ENCODE measurements around the gene ADARB2.

Gene ADARB2

DNA sequence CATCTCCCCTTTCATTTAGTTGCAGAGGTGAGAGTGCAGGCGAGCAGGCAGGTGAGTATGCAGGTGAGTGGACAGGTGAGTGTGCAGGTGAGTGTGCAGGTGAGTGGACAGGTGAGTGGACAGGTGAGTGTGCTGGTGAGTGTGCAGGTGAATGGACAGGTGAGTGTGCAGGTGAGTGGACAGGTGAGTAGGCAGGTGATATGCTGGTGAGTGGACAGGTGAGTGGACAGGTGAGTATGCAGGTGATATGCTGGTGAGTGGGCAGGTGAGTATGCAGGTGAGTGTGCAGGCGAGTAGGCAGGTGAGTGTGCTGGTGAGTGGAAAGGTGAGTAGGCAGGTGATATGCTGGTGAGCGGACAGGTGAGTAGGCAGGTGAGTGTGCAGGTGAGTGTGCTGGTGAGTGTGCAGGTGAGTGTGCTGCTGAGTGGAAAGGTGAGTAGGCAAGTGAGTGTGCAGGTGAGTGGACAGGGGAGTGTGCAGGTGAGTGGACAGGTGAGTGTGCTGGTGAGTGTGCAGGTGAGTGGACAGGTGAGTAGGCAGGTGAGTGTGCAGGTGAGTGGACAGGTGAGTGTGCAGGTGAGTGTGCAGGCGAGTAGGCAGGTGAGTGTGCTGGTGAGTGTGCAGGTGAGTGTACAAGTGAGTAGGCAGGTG, 165.6 kb downstream of the ADARB2 start:
- DNase-seq (ENCODE audit: low read depth, low spot score): no peak

DNA sequence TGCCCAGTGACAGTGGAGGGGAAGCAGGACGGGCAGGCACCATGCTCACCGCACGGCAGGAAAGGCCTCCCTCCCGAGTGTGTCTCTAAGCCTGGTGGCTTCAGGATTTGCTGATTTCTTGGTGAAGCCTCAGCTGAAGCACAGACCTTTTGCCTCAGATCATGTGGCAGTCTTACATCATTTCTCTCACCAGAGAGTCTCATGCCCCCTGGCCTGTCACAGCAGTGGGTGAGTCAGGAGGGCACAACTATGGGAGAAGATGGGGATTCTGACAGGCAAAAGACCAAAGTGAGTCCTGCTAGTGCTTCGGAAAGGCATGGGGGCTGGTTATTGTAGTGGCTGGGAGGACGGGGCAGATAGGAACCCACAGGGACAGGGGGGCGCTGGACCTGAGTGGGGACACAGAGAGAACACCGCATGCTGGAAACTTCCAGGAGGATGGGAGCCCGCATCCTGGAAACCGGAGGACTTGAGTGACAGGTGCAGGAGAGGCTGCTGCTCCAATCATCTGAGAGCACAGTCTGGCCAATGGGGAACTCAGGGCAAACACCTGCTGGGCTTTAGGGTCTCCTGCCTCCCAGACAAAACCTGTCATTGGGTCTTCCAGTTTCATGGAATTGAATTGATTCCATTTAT, 166.8 kb downstream of the ADARB2 start:
- DNase-seq (ENCODE audit: low read depth, low spot score): no peak

DNA sequence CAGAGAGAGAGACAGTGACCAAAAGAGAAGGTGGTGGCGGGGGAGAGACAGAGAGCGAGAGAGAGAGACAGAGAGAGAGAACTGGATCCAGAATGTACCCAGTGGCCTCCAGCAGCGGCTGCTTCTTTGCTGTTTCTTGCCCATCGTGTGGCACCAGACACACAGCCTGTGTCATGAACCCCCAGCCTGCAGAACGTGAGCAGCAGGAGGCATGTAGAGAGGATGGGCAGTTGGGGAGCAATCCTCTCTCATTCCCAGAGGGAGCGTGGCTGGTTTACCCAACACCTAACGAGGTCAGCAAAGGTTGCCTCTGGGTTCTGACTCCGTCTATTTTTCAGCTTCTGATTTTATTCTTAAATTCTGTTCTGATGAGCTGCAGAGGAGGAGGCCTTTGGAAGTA, 168.1 kb downstream of the ADARB2 start:
- DNase-seq (ENCODE audit: low read depth, low spot score): no peak

DNA sequence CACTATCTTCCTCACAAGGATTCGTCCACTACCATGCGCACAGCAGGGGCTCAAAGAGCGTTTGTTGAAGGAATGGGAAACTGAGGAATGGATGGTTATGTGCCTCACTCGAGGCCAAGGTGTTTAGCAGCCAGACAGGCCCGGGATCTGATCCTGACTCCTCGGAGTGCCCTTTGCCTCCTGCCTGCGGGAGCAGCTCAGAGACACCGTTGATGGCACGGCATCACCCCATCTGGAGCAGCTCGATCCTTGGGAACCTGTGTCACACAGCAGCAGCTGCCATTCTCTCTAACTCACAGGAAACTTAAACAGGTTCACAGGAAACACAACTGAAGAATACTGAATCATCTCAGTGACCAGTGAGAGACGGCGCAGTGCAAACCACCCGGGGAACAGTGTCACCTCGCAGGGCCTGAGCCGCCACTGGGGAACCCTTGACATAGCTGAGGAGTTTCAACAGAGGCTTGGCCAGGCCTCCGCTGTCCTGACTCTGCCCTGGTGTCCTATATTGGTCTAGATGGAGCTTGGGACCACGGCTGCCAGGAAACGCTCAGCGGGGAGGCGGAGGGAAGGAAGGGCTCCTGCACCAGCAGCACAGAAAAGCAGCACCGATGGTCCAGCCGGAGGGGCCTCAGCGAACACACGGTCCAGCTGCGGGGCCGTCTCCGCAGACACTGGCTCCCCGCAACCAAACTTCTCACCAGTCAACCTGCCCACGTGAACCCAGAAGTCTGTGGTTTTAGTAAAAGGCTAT, 169.4 kb downstream of the ADARB2 start:
- DNase-seq (ENCODE audit: low read depth, low spot score): no peak

DNA sequence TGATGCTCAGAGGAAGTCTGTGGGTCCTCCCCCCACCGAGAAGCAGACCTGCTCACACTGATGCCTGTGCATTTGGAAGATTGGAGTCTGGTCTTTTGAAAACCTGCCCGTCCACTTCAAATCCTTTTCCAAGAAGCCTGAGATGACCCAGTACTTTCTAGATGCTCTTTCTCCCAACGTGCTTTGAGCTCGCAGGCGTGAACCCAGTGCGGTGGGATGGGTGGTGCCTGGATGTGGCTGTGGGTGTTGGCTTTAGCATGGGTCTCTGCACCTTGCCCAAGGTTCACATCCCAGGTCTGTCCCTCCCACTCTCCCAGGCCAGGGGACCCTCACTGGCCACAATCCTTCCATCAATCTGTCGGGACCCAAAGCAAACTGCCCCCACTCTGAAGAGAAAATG, 170.2 kb downstream of the ADARB2 start:
- no peak for DNase-seq (ENCODE audit: low read depth, low spot score)

DNA sequence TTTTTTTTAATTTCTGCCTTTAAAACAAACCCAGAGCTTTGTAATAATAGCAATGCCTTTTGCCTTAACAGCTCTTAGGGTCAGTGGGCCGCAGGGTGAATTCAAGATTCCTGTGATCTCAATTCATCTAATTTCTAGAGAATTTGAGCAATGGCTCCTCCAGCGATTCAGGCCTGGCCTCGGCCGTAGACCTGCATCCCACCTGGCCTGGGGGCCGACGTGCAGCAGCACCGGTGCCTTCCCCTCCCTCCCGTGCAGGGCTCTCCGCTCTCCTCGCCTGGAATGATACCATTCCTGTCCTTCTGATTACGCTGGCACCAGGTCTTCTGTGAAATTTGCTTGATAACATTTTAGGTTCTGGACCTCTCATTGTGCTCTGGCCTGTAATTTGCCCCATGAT, 172.5 kb downstream of the ADARB2 start:
- no peak for DNase-seq (ENCODE audit: low read depth, low spot score)

DNA sequence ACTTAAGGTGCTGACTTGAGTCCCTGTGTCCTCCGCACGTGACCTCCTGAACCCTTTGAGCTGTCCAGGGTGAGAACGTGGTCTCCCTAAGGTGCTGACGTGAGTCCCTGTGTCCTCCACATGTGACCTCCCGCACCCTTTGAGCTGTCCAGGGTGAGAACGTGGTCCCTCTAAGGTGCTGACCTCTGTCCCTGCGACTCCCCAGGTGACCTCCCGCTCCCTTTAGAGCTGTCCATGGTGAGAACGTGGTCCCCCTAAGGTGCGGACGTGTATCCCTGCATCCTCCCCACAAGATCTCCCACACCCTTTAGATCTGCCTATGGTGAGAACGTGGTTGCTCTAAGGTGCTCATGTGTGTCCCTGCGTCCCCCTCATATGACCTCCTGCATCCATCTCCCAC, 174.3 kb downstream of the ADARB2 start:
- no peak for DNase-seq (ENCODE audit: low read depth, low spot score)

DNA sequence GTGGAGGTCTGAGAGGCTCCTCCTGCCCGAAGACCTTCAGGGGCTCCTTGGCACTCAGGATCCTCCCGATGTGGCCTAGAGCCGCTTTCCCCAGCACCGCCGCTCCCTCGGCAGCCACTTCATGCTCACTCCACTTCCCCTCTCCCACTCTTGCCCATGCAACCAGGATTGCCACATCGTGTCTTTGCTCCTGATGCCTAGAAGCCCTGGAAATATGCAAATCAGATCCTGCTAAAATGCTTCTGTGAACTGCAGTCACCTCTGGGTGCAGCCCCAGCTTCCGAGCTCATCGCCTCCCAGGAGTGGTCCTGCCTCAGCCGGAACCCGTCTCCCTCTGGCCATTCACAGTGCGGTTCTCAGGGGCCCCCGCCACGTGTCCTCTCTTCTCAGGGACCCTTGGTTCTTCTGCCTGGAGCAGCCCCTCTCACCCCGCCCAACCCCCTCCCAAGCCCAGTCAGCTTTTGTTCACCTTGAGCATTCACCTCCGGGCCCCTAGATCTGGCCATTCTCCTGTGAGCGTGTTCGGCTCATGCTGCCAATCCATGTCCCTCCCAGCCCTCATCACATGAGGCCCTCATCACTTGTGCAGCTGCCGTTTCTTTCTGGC, 175.5 kb downstream of the ADARB2 start:
- DNase-seq (ENCODE audit: low read depth, low spot score): no peak

DNA sequence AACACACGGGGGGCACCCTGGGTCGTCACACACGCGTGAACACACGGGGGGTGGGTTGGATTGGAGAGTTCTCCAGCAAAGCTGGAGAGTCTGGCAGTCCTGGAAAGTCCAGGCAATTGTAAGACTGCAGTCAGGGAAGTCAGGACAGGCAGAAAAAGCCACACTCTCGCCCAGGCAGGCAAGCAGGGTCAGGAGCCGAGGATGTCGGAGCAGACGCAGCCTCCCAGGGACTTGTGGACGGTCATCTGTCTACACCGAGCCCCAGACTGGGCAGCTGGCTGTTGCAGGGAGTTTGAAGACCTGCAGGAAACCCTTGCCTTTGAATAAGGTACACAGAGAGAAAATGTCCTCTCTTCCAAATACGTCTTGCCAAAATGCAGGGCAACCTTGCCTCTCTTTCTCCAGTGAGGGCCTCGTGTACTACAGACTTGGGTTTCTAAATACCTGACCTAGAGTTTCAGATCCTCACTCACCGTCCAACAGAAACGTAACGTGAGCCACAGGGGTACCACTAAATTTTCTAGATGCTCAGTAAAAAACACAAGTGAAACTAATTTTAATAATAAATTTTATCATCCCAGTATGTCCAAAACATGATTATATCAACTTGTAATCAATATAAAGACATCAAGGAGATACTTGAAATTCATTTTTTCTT, 176.7 kb downstream of the ADARB2 start:
- no peak for DNase-seq (ENCODE audit: low read depth, low spot score)

DNA sequence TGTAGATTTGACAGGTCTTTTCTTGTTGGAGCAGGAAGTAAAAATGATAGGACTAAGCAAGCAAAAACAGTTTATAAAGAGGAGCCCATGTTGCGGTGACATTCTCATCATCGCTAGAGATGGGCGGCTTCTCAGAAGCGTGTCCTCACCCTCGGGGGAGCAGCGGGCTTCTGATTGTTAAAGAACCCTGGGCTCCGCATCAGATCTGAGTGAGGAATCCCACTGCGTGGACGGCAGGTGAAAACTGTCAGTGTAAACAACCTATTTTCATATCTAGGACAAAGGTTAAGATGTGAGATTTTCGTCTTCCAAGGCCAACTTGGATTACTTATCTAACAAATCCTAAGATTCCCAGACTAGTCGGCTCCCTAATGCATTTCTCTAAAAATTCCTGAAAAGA, 177.6 kb downstream of the ADARB2 start:
- DNase-seq (ENCODE audit: low read depth, low spot score): no peak

DNA sequence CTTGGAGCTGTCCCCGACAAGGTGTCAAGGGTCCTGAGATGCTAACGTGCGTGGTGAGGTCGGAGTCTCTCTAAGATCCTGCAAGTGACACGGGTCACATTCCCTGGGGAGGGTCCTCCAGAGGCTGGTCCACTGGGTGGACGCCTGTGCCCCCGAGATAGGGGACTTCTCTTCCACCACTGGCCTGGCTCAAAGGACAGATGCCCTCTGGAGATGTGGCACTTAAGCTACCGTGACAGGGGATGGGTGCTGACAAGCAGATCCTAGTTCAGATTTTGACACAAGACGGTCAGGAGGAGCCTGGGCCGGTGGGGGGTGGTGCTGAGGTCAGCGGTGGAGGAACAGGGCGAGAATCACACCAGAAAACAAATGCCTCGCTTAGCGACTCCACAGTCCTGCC, 178.0 kb downstream of the ADARB2 start:
- DNase-seq (ENCODE audit: low read depth, low spot score): no peak

DNA sequence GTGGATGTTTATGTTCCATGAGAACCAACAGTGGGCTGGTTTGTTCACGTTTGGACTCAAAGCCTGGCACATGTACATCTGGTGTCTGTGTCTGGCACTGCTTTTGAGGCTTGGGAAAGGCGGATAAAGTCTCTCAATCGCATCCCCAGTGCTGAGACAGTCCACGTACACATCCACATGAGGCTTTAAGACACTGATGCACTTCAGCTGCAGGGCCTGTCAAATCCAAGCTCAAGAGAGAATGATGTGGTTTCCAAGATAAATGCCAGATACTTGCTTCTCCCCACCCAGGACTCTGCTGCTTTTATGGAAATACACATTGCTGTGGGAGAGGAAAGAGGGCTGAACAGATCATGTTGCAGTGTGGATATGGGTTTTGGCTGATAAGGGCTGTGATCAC, 178.4 kb downstream of the ADARB2 start:
- DNase-seq (ENCODE audit: low read depth, low spot score): no peak

DNA sequence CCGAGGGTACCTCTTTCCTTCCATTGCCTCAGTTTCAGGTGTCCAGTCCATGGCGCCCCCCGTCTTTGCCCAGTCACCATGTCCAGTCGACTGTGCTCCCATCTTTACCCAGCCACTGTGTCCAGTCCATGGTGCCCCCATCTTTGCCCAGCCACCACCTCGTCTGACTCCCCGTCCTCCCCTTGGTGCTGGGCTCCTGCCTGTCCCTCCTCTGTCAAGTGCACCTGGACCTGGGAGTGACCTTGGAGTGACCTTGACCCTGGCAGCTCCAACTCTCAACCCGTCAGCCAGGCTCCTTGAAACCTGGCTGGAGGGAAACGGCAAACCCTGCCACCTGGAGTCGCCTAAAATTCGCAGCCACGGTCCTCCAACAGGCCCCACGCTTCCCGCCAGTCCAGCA, 180.2 kb downstream of the ADARB2 start:
- DNase-seq (ENCODE audit: low read depth, low spot score): no peak

DNA sequence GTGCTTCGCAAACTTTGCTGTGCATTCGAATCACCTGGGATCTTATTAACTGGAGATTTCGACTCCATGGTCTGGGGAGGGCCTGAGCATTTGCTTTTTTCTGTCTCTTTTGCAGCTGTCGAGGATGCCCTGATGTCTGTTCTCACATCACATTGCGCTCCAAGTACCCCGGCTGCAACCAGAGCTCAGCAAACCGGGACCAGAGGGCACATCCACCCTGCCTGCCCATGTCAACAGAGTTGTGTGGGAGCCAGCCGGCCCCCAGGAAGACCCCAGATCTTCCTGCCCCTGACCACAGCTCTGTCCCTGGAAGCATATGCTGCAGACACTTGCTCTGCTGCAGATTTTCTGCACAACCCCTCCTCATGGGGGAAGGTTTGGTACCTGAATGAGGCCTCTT, 180.8 kb downstream of the ADARB2 start:
- DNase-seq (ENCODE audit: low read depth, low spot score): no peak

DNA sequence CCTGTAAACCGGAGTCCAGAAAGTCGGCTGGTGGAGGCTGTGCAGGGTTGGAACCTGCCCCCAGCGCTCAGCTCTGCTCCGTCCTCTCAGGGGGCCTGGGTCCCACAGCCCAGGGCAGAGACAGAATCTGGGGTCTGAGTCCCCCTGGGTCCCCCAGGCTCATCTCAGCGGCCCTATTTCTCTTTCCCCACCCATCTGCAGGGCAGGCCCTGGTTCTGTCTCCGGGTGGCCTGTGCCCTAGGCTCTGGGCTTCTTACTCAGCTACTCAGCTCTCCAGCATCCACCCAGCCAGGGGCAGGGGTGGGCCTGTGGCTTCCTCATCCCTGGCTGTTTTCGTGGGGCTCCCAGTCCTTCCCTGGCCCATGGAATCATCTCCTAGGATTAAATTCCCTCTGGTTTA, 183.4 kb downstream of the ADARB2 start:
- DNase-seq (ENCODE audit: low read depth, low spot score): no peak

DNA sequence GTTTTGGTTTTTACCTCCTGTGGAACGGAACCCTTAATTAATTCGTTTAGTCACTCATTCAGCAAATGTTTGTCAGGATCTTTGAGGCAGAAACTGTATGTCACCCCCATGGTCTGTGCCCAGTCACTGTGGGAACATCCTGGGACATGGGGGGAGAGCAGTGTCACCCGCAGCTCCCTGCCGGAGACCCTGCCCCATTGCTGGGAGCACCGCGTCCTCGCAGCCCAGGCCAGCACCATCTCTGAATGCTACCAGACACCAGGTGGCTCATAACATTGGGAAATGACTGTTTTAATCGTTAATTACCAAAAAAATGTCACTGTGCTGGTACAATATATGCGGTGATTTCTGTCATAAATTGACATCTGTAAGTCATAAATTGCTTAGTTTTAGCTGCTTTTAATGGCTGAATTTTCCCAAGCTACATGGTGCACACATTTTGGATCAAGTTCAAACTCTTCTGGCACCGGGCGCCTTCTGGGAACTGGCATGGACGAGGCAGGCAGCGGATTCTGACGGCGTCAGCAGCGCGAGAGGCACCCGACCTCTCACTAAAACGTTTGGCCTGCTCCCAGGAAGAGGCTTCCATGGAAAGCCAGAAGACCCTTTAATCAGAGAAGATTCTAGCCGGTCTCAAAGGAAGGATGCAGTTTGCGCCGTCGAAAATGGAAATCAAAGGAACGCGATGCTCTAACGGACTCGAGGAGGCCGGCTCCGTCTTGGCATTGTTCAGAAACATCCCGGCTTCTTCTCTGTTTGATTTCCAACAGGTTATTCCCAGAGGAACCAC, 184.2 kb downstream of the ADARB2 start:
- DNase-seq (ENCODE audit: low read depth, low spot score): no peak

DNA sequence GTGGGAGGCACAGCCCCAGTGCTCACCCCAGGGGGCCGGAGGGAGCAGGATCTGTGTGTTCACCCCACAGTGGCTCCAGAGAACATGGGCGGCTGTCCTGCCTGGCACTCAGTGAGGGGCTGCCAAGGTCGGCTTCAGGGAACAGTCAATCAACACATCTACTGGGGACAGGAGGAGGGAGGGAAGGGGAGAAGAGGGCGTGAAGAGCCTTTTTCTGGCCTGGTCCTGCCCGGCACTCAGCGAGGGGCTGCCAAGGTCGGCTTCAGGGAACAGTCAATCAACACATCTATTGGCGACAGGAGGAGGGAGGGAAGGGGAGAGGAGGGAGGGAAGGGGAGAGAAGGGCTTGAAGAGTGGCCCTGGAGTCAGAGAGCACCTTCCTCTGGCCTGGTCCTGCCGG, 184.9 kb downstream of the ADARB2 start:
- DNase-seq (ENCODE audit: low read depth, low spot score): no peak

DNA sequence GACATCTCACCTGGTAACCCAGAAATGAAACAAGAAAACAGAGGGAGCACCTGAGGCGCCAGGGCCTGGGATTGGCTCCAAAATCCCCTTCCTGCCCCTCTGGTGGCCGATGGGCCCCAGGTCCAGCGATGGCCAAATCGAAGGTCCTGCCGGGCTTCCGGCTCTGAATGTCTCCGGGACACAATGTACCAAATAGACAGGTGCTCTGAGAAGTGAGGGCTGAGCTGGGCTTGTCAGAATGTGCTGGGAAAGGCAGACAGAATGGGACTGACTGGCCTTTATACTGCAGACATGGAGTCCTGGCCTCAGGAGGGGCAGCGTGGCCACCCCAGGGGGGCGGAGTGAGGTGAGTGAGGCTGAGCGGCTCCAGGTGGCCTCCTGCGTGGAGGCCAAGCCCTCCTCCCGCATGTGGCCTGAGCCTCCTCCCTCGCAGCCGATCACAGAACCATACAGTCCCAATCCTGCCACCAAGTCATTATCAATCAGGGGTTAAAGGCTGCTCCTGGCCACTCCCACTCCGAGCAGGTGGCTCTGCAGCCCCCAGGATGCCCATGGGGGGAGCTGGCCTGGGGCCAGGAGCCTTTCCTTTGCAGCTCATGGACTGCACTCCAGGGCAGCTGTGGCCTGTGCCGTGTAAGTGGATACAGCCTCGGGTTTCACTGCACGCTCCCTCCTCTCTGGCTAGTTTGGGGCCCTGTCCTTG, 185.5 kb downstream of the ADARB2 start:
- no peak for DNase-seq (ENCODE audit: low read depth, low spot score)

DNA sequence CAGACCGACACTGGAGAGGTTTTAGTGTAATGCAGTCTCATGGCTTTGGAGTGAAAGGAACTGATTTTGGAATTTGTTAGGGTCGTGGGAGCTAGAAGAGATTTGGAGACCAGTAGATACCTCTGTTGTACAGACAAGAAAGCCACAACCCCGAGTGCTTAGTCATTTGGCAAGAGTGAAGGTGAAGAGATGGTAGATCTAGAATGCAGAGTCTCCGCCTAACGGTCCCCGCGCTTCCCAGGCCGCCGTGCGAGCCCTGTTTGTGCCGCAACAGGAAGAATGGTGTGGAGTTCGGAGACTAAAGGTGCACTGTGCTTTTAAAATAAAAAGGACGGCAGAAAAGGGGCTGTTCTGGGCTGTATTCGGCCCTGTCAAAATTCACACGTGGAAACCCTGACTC, 186.7 kb downstream of the ADARB2 start:
- no peak for DNase-seq (ENCODE audit: low read depth, low spot score)

DNA sequence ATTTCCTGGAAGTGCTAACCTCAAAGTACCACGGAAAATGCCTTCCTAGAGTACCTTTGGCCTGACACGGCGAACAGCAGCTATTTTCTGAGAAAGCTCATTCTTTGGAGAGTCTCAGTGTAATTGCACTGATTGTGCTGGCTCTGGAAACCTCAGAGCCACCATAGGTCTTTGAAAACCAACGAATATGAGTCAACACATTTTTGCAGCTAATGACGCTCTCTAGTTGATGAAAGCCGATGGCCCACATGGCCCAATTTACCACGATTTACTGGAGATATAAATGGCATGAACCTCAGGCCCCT, 187.1 kb downstream of the ADARB2 start:
- no peak for DNase-seq (ENCODE audit: low read depth, low spot score)
